Ureter (tissue), 1 donor: ENCODE results near the gene RAN. TPM values are rescaled to one million over a fixed set of nuclear protein-coding genes. Genes with fewer than 3 reads are reported as not detected.
"Not testable (repeated sequence)": the region's sequence is repeated elsewhere in the genome, so short reads cannot be mapped to it uniquely, and the experiment has no call there.

Experiments used
- DNase-seq: peaks from one replicate; pipeline ENCODE4 v3.0.0-alpha.2; 2020; ENCODE audit warnings: low spot score
- total RNA-seq: library from RNA; stranded (reverse); gene quantifications from one replicate; pipeline ENCODE4 v1.2.4, GENCODE V29; 2023
- donor health status: DM: yes; HTN: yes; CAD: no.

RAN gene
- total RNA-seq, 1 donor from 2014 or later: 493 TPM

GRCh38 chr12:130849561-130850417 is 22.1 kb upstream of the RAN start:
- no peak for DNase-seq

- no peak for DNase-seq
Measured at GRCh38 chr12:130850418-130851021, 21.3 kb upstream of the RAN start.

- DNase-seq: no peak
Measured at GRCh38 chr12:130856088-130856487, 15.8 kb upstream of the RAN start.

- DNase-seq: no peak
Measured at GRCh38 chr12:130858084-130858483, 13.8 kb upstream of the RAN start.

- no peak for DNase-seq
Measured at GRCh38 chr12:130859161-130859560, 12.7 kb upstream of the RAN start.

GRCh38 chr12:130860311-130860710 is 11.6 kb upstream of the RAN start:
- no peak for DNase-seq

GRCh38 chr12:130862161-130862560 is 9.7 kb upstream of the RAN start:
- DNase-seq: no peak

GRCh38 chr12:130862771-130863170 is 9.1 kb upstream of the RAN start:
- DNase-seq: not testable (repeated sequence)

- DNase-seq: no peak
Measured at GRCh38 chr12:130863298-130863697, 8.6 kb upstream of the RAN start.

GRCh38 chr12:130868412-130868811 is 3.5 kb upstream of the RAN start:
- no peak for DNase-seq

GRCh38 chr12:130870442-130871285 is 1.2 kb upstream of the RAN start:
- peak; percentile 75 for DNase-seq

GRCh38 chr12:130872179-130873096 is 572 bp downstream of the RAN start:
- DNase-seq: no peak

- DNase-seq: no peak
Measured at GRCh38 chr12:130873106-130873795, 1.4 kb downstream of the RAN start.

- DNase-seq: no peak
Measured at GRCh38 chr12:130873825-130874224, 2.0 kb downstream of the RAN start.

GRCh38 chr12:130874696-130875095 is 2.8 kb downstream of the RAN start:
- no peak for DNase-seq

- no peak for DNase-seq
Measured at GRCh38 chr12:130875193-130875592, 3.3 kb downstream of the RAN start.

- not testable (repeated sequence) for DNase-seq
Measured at GRCh38 chr12:130875708-130876107, 3.8 kb downstream of the RAN start.

- DNase-seq: no peak
Measured at GRCh38 chr12:130876297-130876696, 4.4 kb downstream of the RAN start.

GRCh38 chr12:130876758-130877157 is 4.9 kb downstream of the RAN start:
- no peak for DNase-seq

- DNase-seq: no peak
Measured at GRCh38 chr12:130877333-130877732, 5.5 kb downstream of the RAN start.
